ENCODE results near the gene ANO10. TPM values are rescaled to one million over a fixed set of nuclear protein-coding genes. Genes with fewer than 3 reads are reported as not detected.

ANO10 gene
- total and polyA plus RNA-seq, 8 donors, result 3.6 to 202 (median 12.5) TPM

DNA sequence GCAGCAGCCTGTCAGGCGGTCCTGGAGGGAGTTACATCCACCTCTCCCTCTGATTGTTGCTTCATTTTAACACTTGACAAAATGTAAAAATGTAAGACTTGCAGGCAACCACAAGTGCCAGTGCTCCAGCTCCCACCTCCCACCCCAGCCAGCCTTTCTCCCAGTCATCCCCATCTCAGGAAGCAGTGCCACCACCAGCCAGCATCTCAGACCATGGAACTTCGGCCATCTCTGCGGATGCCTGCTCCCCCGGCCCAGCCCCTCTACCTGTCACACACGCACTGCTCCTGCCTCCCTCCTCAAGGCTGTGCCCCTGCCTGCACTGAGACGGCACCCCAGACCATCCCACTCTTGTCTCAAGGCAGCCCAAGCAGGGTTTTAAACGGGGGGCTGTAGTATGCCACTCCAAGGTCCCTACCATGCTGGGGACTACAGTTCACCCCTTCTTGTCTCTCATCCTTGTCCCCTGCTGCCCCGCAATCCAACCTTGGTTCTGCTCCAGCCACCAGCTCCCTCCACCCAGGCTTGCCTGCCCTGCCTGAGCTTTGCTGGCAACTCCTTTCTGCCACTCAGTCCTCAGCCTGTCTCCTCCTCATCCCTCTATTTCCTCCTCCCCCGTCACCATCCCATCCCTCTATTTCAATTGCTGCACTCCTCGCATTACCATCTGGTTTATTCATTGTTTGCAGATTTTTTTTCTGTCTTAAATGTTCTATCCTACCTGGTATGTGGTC is 249.6 kb downstream of the ANO10 start:
- TF ChIP-seq POLR2AphosphoS5 (IDR thresholded peaks at IDR 0.05) (no peak), EP300 (IDR thresholded peaks at IDR 0.05) (no peak), POLR2A (IDR thresholded peaks at IDR 0.05) (no peak)
- TF ChIP-seq, protein P1, sequence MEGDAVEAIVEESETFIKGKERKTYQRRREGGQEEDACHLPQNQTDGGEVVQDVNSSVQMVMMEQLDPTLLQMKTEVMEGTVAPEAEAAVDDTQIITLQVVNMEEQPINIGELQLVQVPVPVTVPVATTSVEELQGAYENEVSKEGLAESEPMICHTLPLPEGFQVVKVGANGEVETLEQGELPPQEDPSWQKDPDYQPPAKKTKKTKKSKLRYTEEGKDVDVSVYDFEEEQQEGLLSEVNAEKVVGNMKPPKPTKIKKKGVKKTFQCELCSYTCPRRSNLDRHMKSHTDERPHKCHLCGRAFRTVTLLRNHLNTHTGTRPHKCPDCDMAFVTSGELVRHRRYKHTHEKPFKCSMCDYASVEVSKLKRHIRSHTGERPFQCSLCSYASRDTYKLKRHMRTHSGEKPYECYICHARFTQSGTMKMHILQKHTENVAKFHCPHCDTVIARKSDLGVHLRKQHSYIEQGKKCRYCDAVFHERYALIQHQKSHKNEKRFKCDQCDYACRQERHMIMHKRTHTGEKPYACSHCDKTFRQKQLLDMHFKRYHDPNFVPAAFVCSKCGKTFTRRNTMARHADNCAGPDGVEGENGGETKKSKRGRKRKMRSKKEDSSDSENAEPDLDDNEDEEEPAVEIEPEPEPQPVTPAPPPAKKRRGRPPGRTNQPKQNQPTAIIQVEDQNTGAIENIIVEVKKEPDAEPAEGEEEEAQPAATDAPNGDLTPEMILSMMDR (IDR thresholded peaks at IDR 0.05), result no peak
- Histone ChIP-seq H3K4me1 (peaks cover 0 to under 1% (median under 1%) of the 10 kb centered on the region in 4 donors), H3K27me3 (no peaks in the 10 kb centered on the region), H3K36me3 (no peaks in the 10 kb centered on the region), H3K4me3 (no peak overlapping the region), H3K9me3 (no peaks in the 10 kb centered on the region), H3K27ac (no peak overlapping the region)
- WGBS, 5 donors, result 93 to 97% (median 96%) methylated on average over 10 of the region's 10 CpGs
- intact Hi-C loops (cut with DNase I; ENCODE audit: low total_unique reads), result loop anchor here (10.0 kb wide), 1 partner anchor 217 kb away; no protein-coding TSS in a partner anchor
- no peak for DNase-seq

DNA sequence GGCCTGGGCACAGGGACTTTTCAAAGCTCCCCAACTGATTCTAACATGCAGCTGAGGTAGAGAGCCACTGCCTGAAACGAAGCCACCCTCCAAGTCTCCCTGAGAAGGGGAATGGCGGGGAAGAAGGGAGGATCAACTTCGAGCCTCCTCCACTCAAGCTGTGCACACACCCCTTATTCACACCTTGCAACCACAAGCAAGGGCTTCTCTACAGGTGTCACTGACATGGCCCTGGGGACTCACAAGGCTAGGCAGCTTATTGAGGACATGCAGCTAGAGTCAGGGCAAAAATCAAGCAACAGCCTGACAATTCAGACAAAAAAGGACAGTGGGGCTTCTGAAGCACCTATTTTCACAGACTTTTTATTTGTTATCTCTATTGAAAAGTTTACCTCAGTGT is 250.3 kb downstream of the ANO10 start:
- H3K27ac ChIP-seq, result no peak overlapping the region
- TF ChIP-seq POLR2AphosphoS5 (IDR thresholded peaks at IDR 0.05), result no peak
- TF ChIP-seq, protein P1 (IDR thresholded peaks at IDR 0.05), result no peak
- TF ChIP-seq POLR2A (IDR thresholded peaks at IDR 0.05), result no peak
- no peak for TF ChIP-seq EP300 (IDR thresholded peaks at IDR 0.05)
- intact Hi-C loops (cut with DNase I; ENCODE audit: low total_unique reads), result loop anchor here (10.0 kb wide), 1 partner anchor 217 kb away; no protein-coding TSS in a partner anchor
- H3K4me1 ChIP-seq, result peaks cover 6 to 8% (median 7%) of the 10 kb centered on the region in 4 donors
- DNase-seq, result no peak
- H3K36me3 ChIP-seq, result peaks cover 0 to under 1% (median 0%) of the 10 kb centered on the region in 4 donors
- no peak overlapping the region for H3K4me3 ChIP-seq
- no peaks in the 10 kb centered on the region for H3K27me3 ChIP-seq
- no peaks in the 10 kb centered on the region for H3K9me3 ChIP-seq
- 85 to 89% (median 88%) methylated on average over 3 of the region's 3 CpGs for WGBS, 5 donors

DNA sequence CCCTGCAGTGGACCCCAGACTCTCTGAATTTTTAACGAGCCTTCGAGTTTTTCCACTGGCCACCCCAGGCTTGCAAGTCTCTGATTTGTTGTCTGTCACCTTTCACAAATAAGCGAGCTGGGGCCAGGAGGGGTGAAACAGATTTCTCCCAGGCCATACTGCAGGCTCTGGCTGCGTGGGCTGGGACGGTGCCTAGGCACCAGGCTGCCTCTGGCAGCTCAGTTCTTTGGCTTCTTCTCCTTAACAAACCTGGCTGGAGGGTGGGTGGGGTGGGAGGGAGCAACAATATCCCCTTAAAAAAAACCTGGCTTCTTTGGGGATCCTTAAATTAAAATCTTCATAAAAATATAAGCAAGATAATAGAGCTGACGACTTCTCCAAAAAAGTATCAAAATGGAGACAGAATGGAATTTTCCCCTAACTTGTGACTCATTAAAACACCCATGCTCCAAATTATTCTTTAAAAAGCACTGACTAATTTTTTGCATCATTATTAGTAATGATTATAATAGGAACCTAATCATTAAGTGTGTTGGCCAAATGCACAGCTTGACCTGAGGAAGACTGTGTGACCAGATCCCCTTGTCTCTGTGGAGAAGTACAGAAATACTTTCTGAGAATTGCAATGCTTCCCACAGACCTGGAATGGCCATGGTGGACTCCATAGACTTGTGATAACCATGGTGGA is 251.4 kb downstream of the ANO10 start:
- no peaks in the 10 kb centered on the region for H3K27me3 ChIP-seq
- intact Hi-C loops (cut with DNase I; ENCODE audit: low total_unique reads), result loop anchor here (10.0 kb wide), 1 partner anchor 216 kb away; no protein-coding TSS in a partner anchor
- H3K27ac ChIP-seq, result no peak overlapping the region
- no peak for DNase-seq
- H3K9me3 ChIP-seq, result no peaks in the 10 kb centered on the region
- 73 to 80% (median 77%) methylated on average over 6 of the region's 6 CpGs for WGBS, 5 donors
- TF ChIP-seq, protein P1 (IDR thresholded peaks at IDR 0.05), result no peak
- TF ChIP-seq POLR2A (IDR thresholded peaks at IDR 0.05), result no peak
- no peak overlapping the region for H3K4me3 ChIP-seq
- peaks cover 0 to 11% (median 5%) of the 10 kb centered on the region in 4 donors for H3K36me3 ChIP-seq
- H3K4me1 ChIP-seq, result peaks cover 14 to 18% (median 16%) of the 10 kb centered on the region in 4 donors

DNA sequence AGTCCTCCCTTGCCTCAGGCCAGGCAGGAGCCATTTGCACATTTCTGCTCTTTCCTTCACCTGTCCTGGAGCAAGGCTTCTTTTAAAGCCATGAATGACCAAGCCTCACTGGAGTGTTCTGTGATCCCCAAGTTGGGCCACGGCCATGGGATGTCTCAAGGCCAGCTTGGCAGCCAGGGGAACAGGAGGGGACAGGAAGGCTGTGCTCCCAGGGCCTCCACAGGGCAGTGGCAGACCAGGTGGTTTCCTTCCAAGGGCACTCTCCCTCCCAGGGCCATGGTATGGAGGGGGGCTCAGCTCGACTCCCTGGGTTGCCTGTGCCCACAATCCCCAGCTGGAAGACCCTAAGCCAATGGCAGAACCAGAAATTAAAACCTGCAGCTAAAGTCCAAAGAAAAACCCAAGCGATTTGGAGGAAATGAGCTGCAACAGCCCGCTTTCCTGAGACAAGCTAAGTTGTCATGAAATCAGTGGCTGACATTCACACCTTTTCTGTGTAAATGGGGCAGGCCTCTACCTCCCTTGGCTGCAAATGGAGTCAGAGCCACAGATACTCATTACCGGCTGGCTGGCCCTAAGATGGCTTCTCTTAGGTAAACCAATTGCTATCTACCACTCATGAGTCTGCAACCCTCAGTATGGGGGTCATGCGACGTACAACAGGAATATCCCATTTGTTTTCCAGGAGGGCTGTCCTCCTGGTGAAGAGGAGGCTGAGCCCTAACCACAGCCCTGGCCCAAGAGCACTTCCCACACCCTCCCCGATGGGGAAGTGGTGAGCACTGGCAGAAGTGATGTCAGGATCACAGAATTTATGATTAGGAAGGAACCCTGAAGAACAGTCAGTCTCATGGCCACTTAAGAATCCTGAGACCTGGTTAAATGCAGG is 252.2 kb downstream of the ANO10 start:
- Histone ChIP-seq H3K27me3 (no peaks in the 10 kb centered on the region), H3K27ac (no peak overlapping the region), H3K4me1 (peaks cover 14 to 18% (median 16%) of the 10 kb centered on the region in 4 donors), H3K9me3 (no peaks in the 10 kb centered on the region), H3K36me3 (peaks cover 0 to 13% (median 8%) of the 10 kb centered on the region in 4 donors), H3K4me3 (no peak overlapping the region)
- TF ChIP-seq EP300 (IDR thresholded peaks at IDR 0.05) (no peak), POLR2A (IDR thresholded peaks at IDR 0.05) (no peak), POLR2AphosphoS5 (IDR thresholded peaks at IDR 0.05) (no peak)
- TF ChIP-seq, protein P1 (IDR thresholded peaks at IDR 0.05), result no peak
- 84 to 93% (median 87%) methylated on average over 7 to 8 of the region's 8 CpGs for WGBS, 5 donors
- no peak for DNase-seq
- intact Hi-C loops (cut with DNase I; ENCODE audit: low total_unique reads), result loop anchor here (10.0 kb wide), 1 partner anchor 215 kb away; no protein-coding TSS in a partner anchor

All from stomach (tissue), 9 donors.